GM23338 (cell line): Measurements from ENCODE around the gene PBX3.

Source experiments
- CTCF ChIP-seq, 2 experiments: fragments of 200-600 bp in 1 of 2; sonication (generic) in 1 of 2; conservative IDR thresholded peaks; 2 replicates each; pipeline versions ENCODE4 v1.5.1 to v1.6.1; 2016 to 2017; ENCODE audit warnings: antibody characterized with exemption in 2 of 2, low read depth in 2 of 2, mild to moderate bottlenecking in 2 of 2, moderate library complexity in 1 of 2
- EZH2 ChIP-seq: fragments of 200-600 bp; sonication (generic); IDR thresholded peaks from one replicate; pipeline ENCODE4 v1.8.0; 2017; ENCODE audit warnings: antibody characterized with exemption, mild to moderate bottlenecking, low read depth; ENCODE audit not compliant: unreplicated experiment
- NANOG ChIP-seq: IDR thresholded peaks from 2 replicates; pipeline ENCODE4 v1.6.1; 2016; ENCODE audit warnings: antibody characterized with exemption, borderline replicate concordance
- TF ChIP-seq, protein P1 (sequence below): IDR thresholded peaks from one replicate; pipeline ENCODE4 v1.6.1; 2018; ENCODE audit warnings: antibody characterized with exemption; ENCODE audit not compliant: unreplicated experiment

- TF ChIP-seq CTCF (conservative IDR thresholded peaks at IDR 0.05; ENCODE audit: low read depth in 2 of 2) = no peak
- no peak for TF ChIP-seq EZH2
- TF ChIP-seq, protein P1, sequence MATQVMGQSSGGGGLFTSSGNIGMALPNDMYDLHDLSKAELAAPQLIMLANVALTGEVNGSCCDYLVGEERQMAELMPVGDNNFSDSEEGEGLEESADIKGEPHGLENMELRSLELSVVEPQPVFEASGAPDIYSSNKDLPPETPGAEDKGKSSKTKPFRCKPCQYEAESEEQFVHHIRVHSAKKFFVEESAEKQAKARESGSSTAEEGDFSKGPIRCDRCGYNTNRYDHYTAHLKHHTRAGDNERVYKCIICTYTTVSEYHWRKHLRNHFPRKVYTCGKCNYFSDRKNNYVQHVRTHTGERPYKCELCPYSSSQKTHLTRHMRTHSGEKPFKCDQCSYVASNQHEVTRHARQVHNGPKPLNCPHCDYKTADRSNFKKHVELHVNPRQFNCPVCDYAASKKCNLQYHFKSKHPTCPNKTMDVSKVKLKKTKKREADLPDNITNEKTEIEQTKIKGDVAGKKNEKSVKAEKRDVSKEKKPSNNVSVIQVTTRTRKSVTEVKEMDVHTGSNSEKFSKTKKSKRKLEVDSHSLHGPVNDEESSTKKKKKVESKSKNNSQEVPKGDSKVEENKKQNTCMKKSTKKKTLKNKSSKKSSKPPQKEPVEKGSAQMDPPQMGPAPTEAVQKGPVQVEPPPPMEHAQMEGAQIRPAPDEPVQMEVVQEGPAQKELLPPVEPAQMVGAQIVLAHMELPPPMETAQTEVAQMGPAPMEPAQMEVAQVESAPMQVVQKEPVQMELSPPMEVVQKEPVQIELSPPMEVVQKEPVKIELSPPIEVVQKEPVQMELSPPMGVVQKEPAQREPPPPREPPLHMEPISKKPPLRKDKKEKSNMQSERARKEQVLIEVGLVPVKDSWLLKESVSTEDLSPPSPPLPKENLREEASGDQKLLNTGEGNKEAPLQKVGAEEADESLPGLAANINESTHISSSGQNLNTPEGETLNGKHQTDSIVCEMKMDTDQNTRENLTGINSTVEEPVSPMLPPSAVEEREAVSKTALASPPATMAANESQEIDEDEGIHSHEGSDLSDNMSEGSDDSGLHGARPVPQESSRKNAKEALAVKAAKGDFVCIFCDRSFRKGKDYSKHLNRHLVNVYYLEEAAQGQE = no peak
- no peak for TF ChIP-seq NANOG
Measured at GRCh38 chr9:125993466-125993865, 246.3 kb downstream of the PBX3 start.
